Karpas-422 (cell line): ENCODE measurements around the gene RARRES2. TPM values are rescaled to one million over a fixed set of nuclear protein-coding genes. Genes with fewer than 3 reads are reported as not detected.

Experiments
- DNase-seq: peaks from one replicate; pipeline ENCODE4 v3.0.0-alpha.2; 2015
- H2AFZ ChIP-seq: fragments of 200-600 bp; sonication (generic); 2 replicates; pipeline ENCODE4 v1.6.1; 2014; ENCODE audit warnings: antibody characterized with exemption, low read length, mixed read lengths
- H3K27ac ChIP-seq: fragments of 200-600 bp; sonication (generic); 2 replicates; pipeline ENCODE4 v1.5.1; 2014; ENCODE audit warnings: mild to moderate bottlenecking, low read length, moderate library complexity
- H3K27me3 ChIP-seq: fragments of 200-600 bp; sonication (generic); 2 replicates; pipeline ENCODE4 v1.6.1; 2014; ENCODE audit warnings: low read length, mixed read lengths
- H3K36me3 ChIP-seq: fragments of 200-600 bp; sonication (generic); 2 replicates; pipeline ENCODE4 v1.6.1; 2014; ENCODE audit warnings: low read length, mixed read lengths; ENCODE audit not compliant: insufficient read depth
- H3K4me1 ChIP-seq: fragments of 200-600 bp; sonication (generic); 2 replicates; pipeline ENCODE4 v1.6.1; 2014; ENCODE audit warnings: mild to moderate bottlenecking, low read length, mixed read lengths
- H3K4me2 ChIP-seq: fragments of 200-600 bp; sonication (generic); 2 replicates; pipeline ENCODE4 v1.6.1; 2014; ENCODE audit warnings: low read length, low read depth, mild to moderate bottlenecking; ENCODE audit not compliant: poor library complexity, severe bottlenecking
- H3K4me3 ChIP-seq: fragments of 200-600 bp; sonication (generic); 2 replicates; pipeline ENCODE4 v1.5.1; 2014; ENCODE audit warnings: mild to moderate bottlenecking, antibody characterized with exemption, low read length, mixed read lengths
- H3K79me2 ChIP-seq: fragments of 200-600 bp; sonication (generic); 2 replicates; pipeline ENCODE4 v1.6.1; 2014; ENCODE audit warnings: mild to moderate bottlenecking, low read length, mixed read lengths
- H3K9ac ChIP-seq: fragments of 200-600 bp; sonication (generic); 2 replicates; pipeline ENCODE4 v1.6.0; 2014; ENCODE audit warnings: low read length
- H3K9me2 ChIP-seq: fragments of 200-600 bp; sonication (generic), shearing (Covaris generic); replicated peaks from 2 replicates; pipeline ENCODE4 v1.6.0; 2014; ENCODE audit warnings: mild to moderate bottlenecking, low read length, moderate library complexity; ENCODE audit not compliant: insufficient read depth
- H3K9me3 ChIP-seq: fragments of 300-700, 200-600 bp; sonication (generic); 2 replicates; pipeline ENCODE4 v1.6.1; 2014; ENCODE audit warnings: low read length, mixed read lengths
- H4K20me1 ChIP-seq: fragments of 200-600 bp; sonication (generic); 2 replicates; pipeline ENCODE4 v1.6.1; 2014; ENCODE audit warnings: mild to moderate bottlenecking, antibody characterized with exemption, low read length, low read depth; ENCODE audit not compliant: insufficient read depth
- total RNA-seq: library from RNA; depleted of rRNA; stranded (reverse); fragments of >200 nt; shearing (Covaris generic); gene quantifications from 2 replicates; pipeline ENCODE4 v1.2.3, GENCODE V29; 2014; ENCODE audit warnings: low replicate concordance

RARRES2 gene
- total RNA-seq, 1 experiment from 2014 or later: not detected

DNA sequence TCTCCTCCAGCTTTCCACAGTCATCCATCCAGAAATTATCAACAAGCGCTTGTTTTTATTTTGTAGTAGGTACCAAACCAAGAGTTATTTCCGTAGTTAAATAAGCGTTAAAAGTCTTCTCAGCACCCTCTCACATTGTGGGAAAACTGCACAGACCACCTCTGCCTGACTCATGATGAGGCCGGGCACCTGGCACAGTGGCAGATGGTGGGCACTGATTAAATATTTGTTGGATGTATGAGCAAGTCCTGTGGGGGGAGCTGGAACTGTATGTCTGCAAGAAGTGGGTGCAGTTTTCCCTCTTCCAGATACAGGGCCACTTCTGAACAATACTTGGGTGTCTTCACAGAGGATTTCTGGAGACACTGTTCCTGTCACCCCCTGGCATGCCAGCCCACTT, 21.9 kb upstream of the RARRES2 start:
- Histone ChIP-seq H3K9ac (no peak overlapping the region), H4K20me1 (no peaks in the 10 kb centered on the region), H2AFZ (no peak overlapping the region), H3K36me3 (no peaks in the 10 kb centered on the region), H3K4me2 (no peak overlapping the region), H3K27ac (no peak overlapping the region), H3K79me2 (no peaks in the 10 kb centered on the region), H3K9me2 (no peaks in the 10 kb centered on the region), H3K9me3 (no peaks in the 10 kb centered on the region), H3K27me3 (no peaks in the 10 kb centered on the region), H3K4me3 (no peak overlapping the region), H3K4me1 (peaks cover 26% of the 10 kb centered on the region)
- DNase-seq: no peak

DNA sequence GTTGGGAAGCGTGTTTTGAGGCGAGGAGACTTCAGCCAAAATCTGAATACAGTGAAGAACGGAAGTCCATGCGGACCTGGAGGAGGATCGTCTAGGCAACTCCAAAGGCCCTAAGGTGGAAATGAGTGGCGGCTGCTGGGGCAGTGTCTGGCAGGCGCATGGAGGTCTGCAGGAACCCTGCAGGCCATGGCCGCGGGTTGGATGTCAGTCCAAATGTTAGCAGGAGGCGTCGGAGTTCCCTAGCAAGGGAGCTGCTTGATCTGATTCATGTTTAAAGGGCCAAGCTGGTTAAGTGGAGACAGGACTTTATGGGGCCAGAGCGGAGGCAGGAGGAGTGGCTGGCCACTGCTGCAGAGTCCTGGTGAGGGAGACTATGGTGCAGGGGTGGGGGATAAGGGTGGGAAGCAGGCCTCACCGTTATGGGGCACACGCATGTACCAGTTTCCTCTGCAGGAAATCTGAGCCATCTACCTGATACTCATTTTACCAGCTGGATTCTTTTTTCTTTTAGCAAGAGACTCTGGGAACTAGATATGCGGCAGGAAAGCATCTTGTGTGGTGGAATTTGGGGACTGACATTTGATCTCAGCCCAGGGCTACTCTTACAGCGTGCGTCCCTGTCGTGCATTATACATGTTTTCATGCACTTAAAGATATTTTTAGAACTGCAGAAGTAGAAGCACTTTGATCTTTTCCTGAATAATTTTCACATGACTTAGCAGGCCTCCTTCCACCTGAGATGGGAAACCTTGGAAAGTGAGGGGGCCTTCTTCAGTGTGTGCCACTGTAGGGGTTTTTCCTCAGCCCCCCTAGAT, 20.6 kb upstream of the RARRES2 start:
- Histone ChIP-seq H3K9me2 (no peaks in the 10 kb centered on the region), H3K27ac (no peak overlapping the region), H3K9ac (no peak overlapping the region), H3K36me3 (no peaks in the 10 kb centered on the region), H2AFZ (no peak overlapping the region), H3K79me2 (no peaks in the 10 kb centered on the region), H3K4me3 (no peak overlapping the region), H3K9me3 (no peaks in the 10 kb centered on the region), H3K27me3 (no peaks in the 10 kb centered on the region), H3K4me1 (peaks cover 14% of the 10 kb centered on the region), H3K4me2 (no peak overlapping the region), H4K20me1 (no peaks in the 10 kb centered on the region)
- no peak for DNase-seq

DNA sequence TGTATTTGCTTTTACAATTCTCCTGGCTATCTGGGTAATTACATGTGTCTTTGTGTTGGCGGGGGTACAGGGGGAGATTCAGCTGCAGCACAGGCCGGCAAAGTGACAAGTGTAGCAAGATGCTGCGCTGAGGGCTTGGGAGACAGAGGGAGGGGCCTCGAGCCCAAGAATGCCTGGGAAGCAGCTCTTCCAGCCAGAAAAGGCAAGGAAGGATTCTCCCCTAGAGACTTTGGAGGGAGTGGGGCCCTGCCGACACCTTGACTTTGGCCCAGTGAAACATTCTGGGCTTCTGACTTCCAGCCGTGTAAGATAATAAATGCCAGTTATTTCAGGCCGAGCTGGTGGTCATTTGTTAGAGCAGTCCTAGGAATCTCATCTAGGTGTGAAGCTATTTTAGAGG, 20.0 kb upstream of the RARRES2 start:
- H3K9me3 ChIP-seq: no peaks in the 10 kb centered on the region
- H3K36me3 ChIP-seq: no peaks in the 10 kb centered on the region
- H4K20me1 ChIP-seq: no peaks in the 10 kb centered on the region
- H3K79me2 ChIP-seq: no peaks in the 10 kb centered on the region
- no peak overlapping the region for H3K4me3 ChIP-seq
- peaks cover 14% of the 10 kb centered on the region for H3K4me1 ChIP-seq
- H3K9ac ChIP-seq: no peak overlapping the region
- no peak overlapping the region for H2AFZ ChIP-seq
- no peak overlapping the region for H3K27ac ChIP-seq
- no peaks in the 10 kb centered on the region for H3K9me2 ChIP-seq
- no peak for DNase-seq
- no peaks in the 10 kb centered on the region for H3K27me3 ChIP-seq
- H3K4me2 ChIP-seq: no peak overlapping the region

DNA sequence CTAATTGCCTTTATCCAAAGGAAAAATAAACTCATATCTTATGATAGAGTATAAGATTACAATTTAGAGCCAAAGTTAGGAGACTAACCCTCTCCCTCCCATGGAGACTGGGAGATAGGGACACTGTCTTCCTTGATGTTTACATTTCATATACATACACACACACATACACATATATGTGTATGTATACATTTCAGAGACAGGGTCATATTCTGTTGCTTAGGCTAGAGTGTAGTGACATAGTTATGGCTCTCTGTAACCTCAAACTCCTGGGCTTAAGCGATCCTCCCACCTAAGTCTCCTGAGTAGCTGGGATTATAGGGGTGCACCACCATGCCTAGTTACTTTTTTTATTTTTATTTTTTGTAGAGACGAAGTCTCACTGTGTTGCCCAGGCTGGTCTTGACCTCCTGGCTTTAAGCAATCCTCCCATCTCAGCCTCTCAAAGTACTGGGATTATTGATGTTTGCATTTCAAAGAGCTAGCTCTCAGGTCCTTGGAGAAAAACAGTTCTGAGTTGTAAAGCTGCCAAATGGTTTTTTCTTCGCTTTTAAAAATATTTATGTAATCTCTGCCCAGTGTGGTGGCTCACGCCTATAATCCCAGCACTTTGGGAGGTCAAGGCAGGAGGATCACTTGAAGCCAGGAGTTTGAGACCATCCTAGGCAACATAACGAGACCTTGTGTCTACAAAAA, 19.1 kb upstream of the RARRES2 start:
- Histone ChIP-seq H3K27me3 (no peaks in the 10 kb centered on the region), H3K36me3 (no peaks in the 10 kb centered on the region), H3K4me2 (no peak overlapping the region), H3K79me2 (no peaks in the 10 kb centered on the region), H3K9ac (no peak overlapping the region), H3K27ac (no peak overlapping the region), H2AFZ (no peak overlapping the region), H3K4me3 (no peak overlapping the region), H3K9me2 (no peaks in the 10 kb centered on the region), H4K20me1 (no peaks in the 10 kb centered on the region), H3K4me1 (peaks cover 6% of the 10 kb centered on the region; the same call in 1 of the 2 replicates), H3K9me3 (no peaks in the 10 kb centered on the region)
- DNase-seq: no peak

DNA sequence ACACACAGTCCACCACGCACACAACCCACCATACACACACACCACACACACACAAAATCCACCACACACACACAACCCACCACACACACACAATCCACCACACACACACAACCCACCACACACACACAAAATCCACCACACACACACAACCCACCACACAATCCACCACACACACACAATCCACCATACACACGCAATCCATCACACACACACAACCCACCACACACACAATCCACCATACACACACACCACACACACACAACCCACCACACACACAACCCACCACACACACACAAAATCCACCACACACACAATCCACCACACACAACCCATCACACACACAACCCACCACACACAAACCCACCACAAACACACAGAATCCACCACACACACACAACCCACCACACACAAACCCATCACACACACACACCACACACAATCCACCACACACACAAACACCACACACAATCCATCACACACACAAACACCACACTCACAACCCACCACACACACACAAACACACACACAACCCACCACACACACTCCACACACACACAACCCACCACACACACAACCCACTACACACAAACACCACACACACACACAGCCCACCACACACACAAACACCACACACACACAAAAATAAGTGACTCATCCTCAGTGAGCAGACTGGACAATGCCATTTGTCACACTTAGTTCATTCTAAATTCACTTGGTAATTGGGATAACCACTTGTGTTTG, 18.4 kb upstream of the RARRES2 start:
- Histone ChIP-seq H4K20me1 (no peaks in the 10 kb centered on the region), H3K79me2 (no peaks in the 10 kb centered on the region), H3K36me3 (no peaks in the 10 kb centered on the region), H2AFZ (no peak overlapping the region), H3K9ac (no peak overlapping the region), H3K4me1 (peaks cover 6% of the 10 kb centered on the region; the same call in 1 of the 2 replicates), H3K27ac (no peak overlapping the region), H3K4me2 (no peak overlapping the region), H3K27me3 (no peaks in the 10 kb centered on the region), H3K9me3 (no peaks in the 10 kb centered on the region), H3K9me2 (no peaks in the 10 kb centered on the region), H3K4me3 (no peak overlapping the region)
- DNase-seq: no peak

DNA sequence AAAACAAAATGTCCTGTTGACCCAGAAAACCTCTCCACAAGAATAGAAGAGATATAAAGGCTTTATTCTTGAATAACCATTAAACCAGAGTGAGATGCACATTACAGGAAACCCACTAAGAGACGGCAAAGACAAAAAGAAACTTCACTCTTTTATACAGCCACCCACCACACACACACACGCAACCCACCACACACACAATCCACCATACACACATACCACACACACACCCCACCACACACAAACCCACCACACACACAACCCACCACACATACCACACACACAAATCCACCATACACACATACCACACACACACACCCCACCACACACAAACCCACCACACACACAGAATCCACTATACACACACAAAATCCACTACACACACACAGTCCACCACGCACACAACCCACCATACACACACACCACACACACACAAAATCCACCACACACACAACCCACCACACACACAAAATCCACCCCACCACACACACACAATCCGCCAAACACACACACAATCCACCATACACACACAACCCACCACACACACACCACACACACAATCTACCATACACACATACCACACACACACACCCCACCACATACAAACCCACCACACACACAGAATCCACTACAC, 17.7 kb upstream of the RARRES2 start:
- Histone ChIP-seq H3K27me3 (no peaks in the 10 kb centered on the region), H3K79me2 (no peaks in the 10 kb centered on the region), H3K9me2 (no peaks in the 10 kb centered on the region), H3K27ac (no peak overlapping the region), H3K9ac (no peak overlapping the region), H3K36me3 (no peaks in the 10 kb centered on the region), H4K20me1 (no peaks in the 10 kb centered on the region), H3K4me3 (no peak overlapping the region), H3K9me3 (no peaks in the 10 kb centered on the region), H2AFZ (no peak overlapping the region), H3K4me2 (no peak overlapping the region), H3K4me1 (peaks cover 5% of the 10 kb centered on the region; the same call in 1 of the 2 replicates)
- no peak for DNase-seq

DNA sequence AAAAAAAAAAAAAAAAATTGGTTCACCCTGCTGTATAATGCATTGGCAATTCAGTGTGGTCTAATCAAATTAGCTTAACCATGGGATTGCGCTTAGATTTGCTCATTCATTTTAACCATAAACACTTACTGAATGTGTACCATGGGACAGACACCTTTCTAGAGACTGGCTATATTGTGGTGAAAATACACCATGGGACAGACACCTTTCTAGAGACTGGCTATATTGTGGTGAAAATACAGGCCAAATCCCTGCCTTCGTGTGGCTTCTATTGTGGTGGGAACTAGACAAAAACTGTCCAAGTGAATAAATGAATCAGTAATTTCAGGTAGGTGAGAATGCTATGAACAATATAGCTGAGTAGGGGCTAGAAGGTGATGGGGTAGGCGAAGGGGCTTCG, 17.0 kb upstream of the RARRES2 start:
- Histone ChIP-seq H3K4me3 (no peak overlapping the region), H3K79me2 (no peaks in the 10 kb centered on the region), H3K9me2 (no peaks in the 10 kb centered on the region), H3K27me3 (no peaks in the 10 kb centered on the region), H3K4me2 (no peak overlapping the region), H3K9me3 (no peaks in the 10 kb centered on the region), H2AFZ (no peak overlapping the region), H4K20me1 (no peaks in the 10 kb centered on the region), H3K36me3 (no peaks in the 10 kb centered on the region), H3K27ac (no peak overlapping the region), H3K9ac (no peak overlapping the region), H3K4me1 (no peaks in the 10 kb centered on the region)
- no peak for DNase-seq
